Upper lobe of right lung (tissue), 1 donor: ENCODE results near the gene TINAGL1. TPM values are rescaled to one million over a fixed set of nuclear protein-coding genes. Genes with fewer than 3 reads are reported as not detected.

Experiments used
- ATAC-seq: fragments of 200-7000 bp; cut with Tn5 transposase; one replicate; pipeline ENCODE4 v1.9.1; 2020; ENCODE audit warnings: mild to moderate bottlenecking, moderate library complexity
- DNase-seq: peaks from one replicate; pipeline ENCODE4 v3.0.0-alpha.2; 2020
- H3K27ac ChIP-seq: fragments of 200-600 bp; one replicate; pipeline ENCODE4 v1.8.0; 2022
- H3K27me3 ChIP-seq: fragments of 200-600 bp; one replicate; pipeline ENCODE4 v1.8.0; 2022; ENCODE audit warnings: mild to moderate bottlenecking
- H3K36me3 ChIP-seq: fragments of 200-600 bp; one replicate; pipeline ENCODE4 v1.8.0; 2022
- H3K4me1 ChIP-seq: fragments of 200-600 bp; one replicate; pipeline ENCODE4 v1.8.0; 2022
- H3K4me3 ChIP-seq: fragments of 200-600 bp; one replicate; pipeline ENCODE4 v1.8.0; 2022; ENCODE audit warnings: mild to moderate bottlenecking
- H3K9me3 ChIP-seq: fragments of 200-600 bp; one replicate; pipeline ENCODE4 v1.8.0; 2022
- intact Hi-C: fragments of 100-400 bp; cut with DNase I; formaldehyde crosslinking; loops from one replicate; pipeline ENCODE4 v1.11.0; 2022
- total RNA-seq: library from RNA; stranded (reverse); fragmentation: NEBNext Ultra II Directional; extraction: Animal tissue kit (Norgen Biotek cat#: 25700); gene quantifications from one replicate; pipeline ENCODE4 v1.2.1, GENCODE V29; 2021
- TF ChIP-seq, protein P1 (sequence below): fragments of 200-600 bp; IDR thresholded peaks from one replicate; pipeline ENCODE4 v1.8.0; 2022; ENCODE audit warnings: antibody characterized with exemption
- donor health status: DM: no; HTN: yes; CAD: no; lungs with severe emphysema.

The TINAGL1 gene
- total RNA-seq, 1 donor from 2014 or later = 154 TPM

DNA sequence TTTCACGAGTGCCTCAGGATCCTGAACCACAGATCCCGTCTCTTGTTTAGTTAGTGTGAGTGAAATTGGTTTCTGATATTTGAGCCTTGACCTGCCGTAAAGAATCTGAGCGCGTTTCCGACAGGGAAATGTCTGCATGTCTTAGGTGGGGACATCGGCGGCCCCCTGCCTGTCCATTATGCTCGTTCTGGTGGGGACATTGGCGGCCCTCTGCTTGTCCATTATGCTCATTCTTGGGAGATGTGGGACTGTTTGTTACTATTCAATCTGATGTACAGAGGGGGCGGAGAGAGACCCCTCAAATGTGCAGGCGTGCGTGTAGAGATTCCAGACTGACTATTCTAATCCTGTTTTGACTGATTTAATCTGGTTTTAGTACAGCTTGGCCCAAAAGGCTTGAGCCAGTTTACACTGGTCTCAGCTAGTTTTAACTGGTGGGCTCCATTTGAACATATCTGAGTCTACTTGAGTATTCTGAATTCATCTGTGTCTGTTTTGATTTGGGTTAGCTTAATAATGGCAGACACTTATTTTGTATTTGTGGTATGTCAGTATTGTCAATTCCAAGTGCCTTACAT is 6.6 kb upstream of the TINAGL1 start:
- no peak for DNase-seq
- intact Hi-C loops = loop anchor here (10.0 kb wide), 1 partner anchor 45 kb away; the partner anchor contains the start of gene HCRTR1
- ATAC-seq = no peak
- peaks cover 32% of the 10 kb centered on the region for H3K4me1 ChIP-seq
- H3K9me3 ChIP-seq = no peaks in the 10 kb centered on the region
- H3K4me3 ChIP-seq = no peak overlapping the region
- H3K27ac ChIP-seq = no peak overlapping the region
- no peaks in the 10 kb centered on the region for H3K27me3 ChIP-seq
- no peaks in the 10 kb centered on the region for H3K36me3 ChIP-seq
- TF ChIP-seq, protein P1, sequence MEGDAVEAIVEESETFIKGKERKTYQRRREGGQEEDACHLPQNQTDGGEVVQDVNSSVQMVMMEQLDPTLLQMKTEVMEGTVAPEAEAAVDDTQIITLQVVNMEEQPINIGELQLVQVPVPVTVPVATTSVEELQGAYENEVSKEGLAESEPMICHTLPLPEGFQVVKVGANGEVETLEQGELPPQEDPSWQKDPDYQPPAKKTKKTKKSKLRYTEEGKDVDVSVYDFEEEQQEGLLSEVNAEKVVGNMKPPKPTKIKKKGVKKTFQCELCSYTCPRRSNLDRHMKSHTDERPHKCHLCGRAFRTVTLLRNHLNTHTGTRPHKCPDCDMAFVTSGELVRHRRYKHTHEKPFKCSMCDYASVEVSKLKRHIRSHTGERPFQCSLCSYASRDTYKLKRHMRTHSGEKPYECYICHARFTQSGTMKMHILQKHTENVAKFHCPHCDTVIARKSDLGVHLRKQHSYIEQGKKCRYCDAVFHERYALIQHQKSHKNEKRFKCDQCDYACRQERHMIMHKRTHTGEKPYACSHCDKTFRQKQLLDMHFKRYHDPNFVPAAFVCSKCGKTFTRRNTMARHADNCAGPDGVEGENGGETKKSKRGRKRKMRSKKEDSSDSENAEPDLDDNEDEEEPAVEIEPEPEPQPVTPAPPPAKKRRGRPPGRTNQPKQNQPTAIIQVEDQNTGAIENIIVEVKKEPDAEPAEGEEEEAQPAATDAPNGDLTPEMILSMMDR = no peak

DNA sequence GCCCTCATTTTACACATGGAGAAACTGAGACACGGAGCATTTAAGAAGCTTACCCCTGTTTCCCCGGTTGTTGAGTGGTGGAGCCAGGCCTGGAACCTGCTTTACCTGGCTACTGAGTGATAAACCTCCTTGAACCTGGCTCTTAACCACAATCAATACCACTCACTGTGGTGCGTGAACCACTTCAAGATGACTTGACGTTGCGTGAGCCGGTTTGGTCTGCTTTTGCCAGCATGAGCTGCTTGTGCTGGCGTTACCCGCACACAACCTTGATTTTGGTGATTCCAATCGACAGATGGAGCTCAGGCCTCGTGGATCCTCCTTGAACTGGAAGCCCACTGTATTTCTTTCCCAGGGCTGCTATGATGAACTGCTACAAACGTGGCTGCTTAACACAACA is 6.1 kb upstream of the TINAGL1 start:
- no peak overlapping the region for H3K4me3 ChIP-seq
- H3K9me3 ChIP-seq = no peaks in the 10 kb centered on the region
- peaks cover 38% of the 10 kb centered on the region for H3K4me1 ChIP-seq
- TF ChIP-seq, protein P1 = no peak
- intact Hi-C loops = no loop called here
- no peak overlapping the region for H3K27ac ChIP-seq
- ATAC-seq = no peak
- peak; percentile 31 for DNase-seq
- no peaks in the 10 kb centered on the region for H3K36me3 ChIP-seq
- no peaks in the 10 kb centered on the region for H3K27me3 ChIP-seq

GRCh38 chr1:31570906-31571305 is 5.4 kb upstream of the TINAGL1 start:
- ATAC-seq = no peak

GRCh38 chr1:31571340-31572295 is 4.7 kb upstream of the TINAGL1 start:
- ATAC-seq (no peak), DNase-seq (peak; percentile 41)
- H3K27ac ChIP-seq = no peak overlapping the region
- H3K4me3 ChIP-seq = no peak overlapping the region
- TF ChIP-seq, protein P1 = no peak
- H3K9me3 ChIP-seq = no peaks in the 10 kb centered on the region
- H3K4me1 ChIP-seq = peaks cover 48% of the 10 kb centered on the region
- intact Hi-C loops = no loop called here
- no peaks in the 10 kb centered on the region for H3K27me3 ChIP-seq
- no peaks in the 10 kb centered on the region for H3K36me3 ChIP-seq

More at GRCh38 chr1:31570906-31571305, 5.4 kb upstream of the TINAGL1 start:
- intact Hi-C loops = no loop called here
- H3K4me3 ChIP-seq = no peak overlapping the region
- peaks cover 44% of the 10 kb centered on the region for H3K4me1 ChIP-seq
- no peaks in the 10 kb centered on the region for H3K36me3 ChIP-seq
- H3K27me3 ChIP-seq = no peaks in the 10 kb centered on the region
- no peak overlapping the region for H3K27ac ChIP-seq
- TF ChIP-seq, protein P1 = no peak
- DNase-seq = no peak
- H3K9me3 ChIP-seq = no peaks in the 10 kb centered on the region

- H3K27me3 ChIP-seq = no peaks in the 10 kb centered on the region
- no peak overlapping the region for H3K4me3 ChIP-seq
- H3K9me3 ChIP-seq = no peaks in the 10 kb centered on the region
- ATAC-seq (peak; percentile 10), DNase-seq (peak; percentile 67)
- H3K27ac ChIP-seq = peak overlapping the region; percentile 56
- TF ChIP-seq, protein P1 = no peak
- peaks cover 48% of the 10 kb centered on the region for H3K4me1 ChIP-seq
- H3K36me3 ChIP-seq = no peaks in the 10 kb centered on the region
- intact Hi-C loops = no loop called here
These were observed 3.8 kb upstream of the TINAGL1 start for GRCh38 chr1:31572323-31573104.
